ENCODE results near the gene FFAR4. TPM values are rescaled to one million over a fixed set of nuclear protein-coding genes. Genes with fewer than 3 reads are reported as not detected.

FFAR4 gene
- polyA plus RNA-seq, 3 donors: 0.97 to 1.2 (median 1.1) TPM

GRCh38 chr10:93573051-93573909 is 6.8 kb downstream of the FFAR4 start:
- peak overlapping the region in 6 of 7 donors; percentile 51 to 85 (median 78) for H3K27ac Mint-ChIP-seq

DNA sequence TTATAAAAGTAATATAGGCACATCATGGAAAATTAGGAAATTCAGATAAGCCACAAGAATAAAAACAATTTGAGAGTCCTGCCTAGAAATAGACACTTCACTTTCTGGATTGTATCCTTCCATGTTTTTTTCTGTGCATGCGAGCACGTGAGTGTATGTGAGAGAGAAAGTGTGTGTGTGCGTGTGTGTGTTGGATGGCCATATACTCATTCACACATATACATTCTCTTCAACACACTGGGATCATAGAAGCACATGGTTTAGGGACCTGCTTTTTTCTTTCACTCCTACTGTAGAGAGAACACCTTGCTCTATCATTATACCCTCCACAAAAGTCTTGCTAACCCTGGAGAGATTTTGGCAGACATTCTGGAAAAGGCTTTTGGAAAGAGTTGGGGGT is 7.5 kb downstream of the FFAR4 start:
- intact Hi-C loops (cut with micrococcal nuclease): no loop called here
- peaks cover 11 to 13% of the 10 kb centered on the region in 2 donors for H3K36me3 Mint-ChIP-seq
- peaks cover 14 to 29% (median 18%) of the 10 kb centered on the region in 3 donors for H3K27me3 Mint-ChIP-seq (ENCODE audit: low read depth in 3 of 3)
- H3K4me1 Mint-ChIP-seq: peaks cover 32% of the 10 kb centered on the region
- no CpG with 5 or more reads among the region's 3 CpGs for WGBS (ENCODE audit: insufficient coverage)
- Histone ChIP-seq H3K4me3 (replicated peaks in 1 of 3; ENCODE audit: low read depth in 2 of 3, low read length in 3 of 3) (peak overlapping the region in 1 of 3 experiments; percentile 61), H3K9ac (ENCODE audit: insufficient read depth, low read length, poor library complexity, severe bottlenecking) (no peak overlapping the region), H4K20me1 (ENCODE audit: insufficient read depth, low read length) (no peaks in the 10 kb centered on the region), H3K27ac (ENCODE audit: low read depth in 1 of 2, low read length in 2 of 2) (no peak overlapping the region), H3K9me3 (replicated peaks in 1 of 2; ENCODE audit: control insufficient read depth in 1 of 2, insufficient read depth in 1 of 2, low read length in 2 of 2) (no peaks in the 10 kb centered on the region), H2AFZ (ENCODE audit: insufficient read depth, low read depth, low read length, poor library complexity, severe bottlenecking) (no peak overlapping the region), H3K4me2 (replicated peaks; ENCODE audit: extremely low read depth, low read length, poor library complexity, severe bottlenecking) (peak overlapping the region; percentile 70), H3K4me1 (ENCODE audit: control insufficient read depth in 1 of 2, insufficient read depth in 2 of 2, low read length in 2 of 2) (peaks cover 25 to 39% of the 10 kb centered on the region in 2 donors), H3K36me3 (replicated peaks in 1 of 2; ENCODE audit: control insufficient read depth in 1 of 2, insufficient read depth in 2 of 2, low read length in 2 of 2) (no peaks in the 10 kb centered on the region), H3K27me3 (ENCODE audit: control insufficient read depth in 2 of 2, insufficient read depth in 2 of 2, low read length in 2 of 2) (peaks cover 3 to 14% of the 10 kb centered on the region in 2 donors), H3K79me2 (ENCODE audit: insufficient read depth, low read length) (no peaks in the 10 kb centered on the region)
- H3K4me3 Mint-ChIP-seq: peak overlapping the region in 1 of 2 donors; percentile 35
- H3K9me3 Mint-ChIP-seq: peaks cover 0 to 4% (median 2%) of the 10 kb centered on the region in 7 donors
- DNase-seq: no peak
- TF ChIP-seq, protein P1, sequence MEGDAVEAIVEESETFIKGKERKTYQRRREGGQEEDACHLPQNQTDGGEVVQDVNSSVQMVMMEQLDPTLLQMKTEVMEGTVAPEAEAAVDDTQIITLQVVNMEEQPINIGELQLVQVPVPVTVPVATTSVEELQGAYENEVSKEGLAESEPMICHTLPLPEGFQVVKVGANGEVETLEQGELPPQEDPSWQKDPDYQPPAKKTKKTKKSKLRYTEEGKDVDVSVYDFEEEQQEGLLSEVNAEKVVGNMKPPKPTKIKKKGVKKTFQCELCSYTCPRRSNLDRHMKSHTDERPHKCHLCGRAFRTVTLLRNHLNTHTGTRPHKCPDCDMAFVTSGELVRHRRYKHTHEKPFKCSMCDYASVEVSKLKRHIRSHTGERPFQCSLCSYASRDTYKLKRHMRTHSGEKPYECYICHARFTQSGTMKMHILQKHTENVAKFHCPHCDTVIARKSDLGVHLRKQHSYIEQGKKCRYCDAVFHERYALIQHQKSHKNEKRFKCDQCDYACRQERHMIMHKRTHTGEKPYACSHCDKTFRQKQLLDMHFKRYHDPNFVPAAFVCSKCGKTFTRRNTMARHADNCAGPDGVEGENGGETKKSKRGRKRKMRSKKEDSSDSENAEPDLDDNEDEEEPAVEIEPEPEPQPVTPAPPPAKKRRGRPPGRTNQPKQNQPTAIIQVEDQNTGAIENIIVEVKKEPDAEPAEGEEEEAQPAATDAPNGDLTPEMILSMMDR (IDR thresholded peaks at IDR 0.05): no peak
- H3K27ac Mint-ChIP-seq: no peak overlapping the region

More at GRCh38 chr10:93573051-93573909, 6.8 kb downstream of the FFAR4 start:
- peaks cover 0 to 5% (median 0%) of the 10 kb centered on the region in 7 donors for H3K9me3 Mint-ChIP-seq
- Histone ChIP-seq H3K27ac (ENCODE audit: low read depth in 1 of 2, low read length in 2 of 2) (peak overlapping the region; percentile 14 to 20), H3K36me3 (replicated peaks in 1 of 2; ENCODE audit: control insufficient read depth in 1 of 2, insufficient read depth in 2 of 2, low read length in 2 of 2) (no peaks in the 10 kb centered on the region), H3K4me2 (replicated peaks; ENCODE audit: extremely low read depth, low read length, poor library complexity, severe bottlenecking) (peak overlapping the region; percentile 70), H3K4me1 (ENCODE audit: control insufficient read depth in 1 of 2, insufficient read depth in 2 of 2, low read length in 2 of 2) (peaks cover 27 to 43% of the 10 kb centered on the region in 2 donors), H3K79me2 (ENCODE audit: insufficient read depth, low read length) (no peaks in the 10 kb centered on the region), H3K4me3 (replicated peaks in 1 of 3; ENCODE audit: low read depth in 2 of 3, low read length in 3 of 3) (peak overlapping the region in 1 of 3 experiments; percentile 61), H3K9ac (ENCODE audit: insufficient read depth, low read length, poor library complexity, severe bottlenecking) (no peak overlapping the region), H2AFZ (ENCODE audit: insufficient read depth, low read depth, low read length, poor library complexity, severe bottlenecking) (no peak overlapping the region), H3K9me3 (replicated peaks in 1 of 2; ENCODE audit: control insufficient read depth in 1 of 2, insufficient read depth in 1 of 2, low read length in 2 of 2) (peaks cover 0 to under 1% of the 10 kb centered on the region in 2 donors), H4K20me1 (ENCODE audit: insufficient read depth, low read length) (no peaks in the 10 kb centered on the region), H3K27me3 (ENCODE audit: control insufficient read depth in 2 of 2, insufficient read depth in 2 of 2, low read length in 2 of 2) (peaks cover 10 to 20% of the 10 kb centered on the region in 2 donors)
- peaks cover 35% of the 10 kb centered on the region for H3K4me1 Mint-ChIP-seq
- WGBS (ENCODE audit: insufficient coverage): no CpG with 5 or more reads among the region's 10 CpGs
- peaks cover 20 to 36% (median 25%) of the 10 kb centered on the region in 3 donors for H3K27me3 Mint-ChIP-seq (ENCODE audit: low read depth in 3 of 3)
- peak; percentile 28 to 59 (median 44) for DNase-seq
- peak overlapping the region; percentile 54 to 84 for H3K4me3 Mint-ChIP-seq
- TF ChIP-seq, protein P1 (IDR thresholded peaks at IDR 0.05): no peak
- intact Hi-C loops (cut with micrococcal nuclease): no loop called here
- H3K36me3 Mint-ChIP-seq: peaks cover 10% of the 10 kb centered on the region in 2 donors

All from CD14-positive monocyte (primary cell).